SU-DHL-6 (cell line): ENCODE data around the gene ATXN2L.

Experiments used
- EZH2phosphoT487 ChIP-seq: fragments of 200-600 bp; sonication (generic), shearing (Covaris generic); conservative IDR thresholded peaks from 2 replicates; pipeline ENCODE4 v1.6.1; 2018; ENCODE audit warnings: mild to moderate bottlenecking, antibody characterized with exemption, low read length, moderate library complexity, mixed read lengths
- TF ChIP-seq, protein P1 (sequence below): fragments of 200-600 bp; sonication (generic); IDR thresholded peaks from one replicate; pipeline ENCODE4 v1.5.1; 2017; ENCODE audit warnings: antibody characterized with exemption, mild to moderate bottlenecking, low read length, moderate library complexity; ENCODE audit not compliant: insufficient read depth, poor library complexity, severe bottlenecking

DNA sequence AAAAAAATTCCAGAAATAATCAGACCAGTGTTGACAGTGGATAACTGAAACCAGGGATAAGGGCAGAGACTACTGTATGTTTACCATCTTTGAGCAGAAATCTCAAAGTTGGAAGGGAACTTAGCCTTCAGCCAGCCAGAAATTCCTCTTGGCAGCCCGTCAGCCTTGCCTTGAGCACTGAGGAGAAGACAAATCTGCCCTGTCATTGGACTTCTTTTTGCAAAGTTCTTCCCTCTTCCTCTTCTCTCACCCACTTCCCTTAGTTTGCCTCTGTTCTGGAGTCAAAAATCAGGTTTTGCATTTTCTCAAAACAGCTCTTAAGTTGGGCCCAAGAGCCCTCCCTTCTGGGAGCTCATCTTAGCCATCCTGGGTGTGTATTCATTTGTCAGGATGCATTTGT is 17.1 kb downstream of the ATXN2L start:
- TF ChIP-seq, protein P1, sequence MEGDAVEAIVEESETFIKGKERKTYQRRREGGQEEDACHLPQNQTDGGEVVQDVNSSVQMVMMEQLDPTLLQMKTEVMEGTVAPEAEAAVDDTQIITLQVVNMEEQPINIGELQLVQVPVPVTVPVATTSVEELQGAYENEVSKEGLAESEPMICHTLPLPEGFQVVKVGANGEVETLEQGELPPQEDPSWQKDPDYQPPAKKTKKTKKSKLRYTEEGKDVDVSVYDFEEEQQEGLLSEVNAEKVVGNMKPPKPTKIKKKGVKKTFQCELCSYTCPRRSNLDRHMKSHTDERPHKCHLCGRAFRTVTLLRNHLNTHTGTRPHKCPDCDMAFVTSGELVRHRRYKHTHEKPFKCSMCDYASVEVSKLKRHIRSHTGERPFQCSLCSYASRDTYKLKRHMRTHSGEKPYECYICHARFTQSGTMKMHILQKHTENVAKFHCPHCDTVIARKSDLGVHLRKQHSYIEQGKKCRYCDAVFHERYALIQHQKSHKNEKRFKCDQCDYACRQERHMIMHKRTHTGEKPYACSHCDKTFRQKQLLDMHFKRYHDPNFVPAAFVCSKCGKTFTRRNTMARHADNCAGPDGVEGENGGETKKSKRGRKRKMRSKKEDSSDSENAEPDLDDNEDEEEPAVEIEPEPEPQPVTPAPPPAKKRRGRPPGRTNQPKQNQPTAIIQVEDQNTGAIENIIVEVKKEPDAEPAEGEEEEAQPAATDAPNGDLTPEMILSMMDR: no peak
- no peak for TF ChIP-seq EZH2phosphoT487
